Forelimb muscle (tissue), 1 donor: Measurements from ENCODE around the gene HDAC4. TPM values are rescaled to one million over a fixed set of nuclear protein-coding genes. Genes with fewer than 3 reads are reported as not detected.
A peak's percentile ranks its signal among the peaks of the same experiment; 100 is the strongest.

ENCODE experiments used
- DNase-seq: peaks from one replicate; pipeline ENCODE4 v3.0.0-alpha.2; 2013; ENCODE audit warnings: low read depth
- polyA plus RNA-seq: library from polyadenylated mRNA; unstranded; fragments of 120-200 nt; gene quantifications from one replicate; pipeline ENCODE4 v1.2.1, GENCODE V29; 2013; ENCODE audit not compliant: insufficient read length

HDAC4 gene
- polyA plus RNA-seq, 1 donor, result 12.6 TPM

DNA sequence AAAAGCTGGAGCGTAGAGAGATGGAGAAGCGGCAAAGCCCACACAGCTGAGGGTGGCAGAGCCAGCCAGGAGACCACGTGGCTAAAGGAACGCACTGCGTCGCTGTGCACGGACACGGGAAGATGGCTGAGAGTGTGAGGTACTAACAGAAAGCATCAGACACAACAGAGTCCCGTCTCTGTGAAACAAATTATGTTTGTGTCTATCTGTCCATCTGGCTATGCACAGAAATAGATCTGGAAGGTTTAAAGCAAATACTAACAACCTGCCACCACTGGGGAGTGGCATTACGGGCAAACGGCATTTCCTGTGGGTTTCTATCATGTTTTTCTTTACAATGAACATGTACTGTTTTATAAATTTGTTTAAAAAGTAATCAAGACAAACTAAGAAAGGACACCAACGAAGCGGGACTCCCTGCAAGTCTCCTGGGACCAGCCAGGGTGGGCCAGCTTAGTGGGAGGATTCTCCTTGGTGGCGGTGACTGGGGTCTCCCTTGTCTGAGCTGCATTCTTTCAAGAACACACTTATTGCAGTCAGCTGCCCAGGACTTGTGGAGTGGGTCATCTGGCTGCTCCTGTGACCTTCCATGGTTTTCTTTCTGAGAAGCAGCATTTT, 290.8 kb downstream of the HDAC4 start:
- no peak for DNase-seq

DNA sequence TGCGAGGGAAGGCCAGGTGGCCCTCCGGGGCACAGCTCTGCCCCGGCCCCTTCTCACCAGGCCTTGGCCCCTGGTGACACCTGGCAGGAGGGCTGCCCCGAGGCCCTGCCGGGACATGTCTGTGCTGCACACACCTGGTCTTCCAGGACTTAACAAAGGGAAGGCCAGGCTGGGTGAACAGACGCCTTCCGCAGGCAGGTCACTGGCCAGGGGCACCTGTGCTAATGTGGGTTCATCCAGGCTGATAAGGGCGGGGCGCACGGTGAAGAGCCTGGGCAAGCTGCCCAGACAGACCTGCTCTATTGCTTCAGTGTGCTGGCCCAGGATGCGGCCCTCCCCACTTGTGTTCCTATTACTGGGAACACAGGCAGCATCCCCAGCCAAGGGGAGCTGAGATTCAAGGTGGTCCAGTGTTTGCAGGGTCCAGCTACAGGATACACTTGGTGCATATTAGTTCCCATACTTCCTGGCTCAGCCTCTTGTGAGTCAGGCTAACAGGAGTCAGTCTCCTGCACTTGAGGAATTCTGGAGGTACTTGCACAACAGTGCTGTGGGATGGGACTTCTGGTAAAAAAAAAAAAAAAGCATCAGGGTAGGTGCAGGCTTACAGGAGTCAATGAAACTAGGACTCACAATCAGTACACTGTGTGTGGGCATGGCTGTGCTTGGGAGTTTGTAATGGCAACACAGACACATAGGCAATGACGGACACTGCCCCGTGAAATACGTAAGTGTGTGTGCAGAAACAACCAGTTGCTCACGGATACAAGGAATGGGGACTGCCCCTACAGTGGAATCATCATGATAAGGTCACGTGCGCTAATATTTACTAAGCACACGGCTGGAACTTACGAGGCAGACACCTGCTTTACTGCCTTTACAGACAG, 291.5 kb downstream of the HDAC4 start:
- DNase-seq, result no peak

GRCh38 chr2:239108459-239108858, 292.4 kb downstream of the HDAC4 start:
- no peak for DNase-seq

DNA sequence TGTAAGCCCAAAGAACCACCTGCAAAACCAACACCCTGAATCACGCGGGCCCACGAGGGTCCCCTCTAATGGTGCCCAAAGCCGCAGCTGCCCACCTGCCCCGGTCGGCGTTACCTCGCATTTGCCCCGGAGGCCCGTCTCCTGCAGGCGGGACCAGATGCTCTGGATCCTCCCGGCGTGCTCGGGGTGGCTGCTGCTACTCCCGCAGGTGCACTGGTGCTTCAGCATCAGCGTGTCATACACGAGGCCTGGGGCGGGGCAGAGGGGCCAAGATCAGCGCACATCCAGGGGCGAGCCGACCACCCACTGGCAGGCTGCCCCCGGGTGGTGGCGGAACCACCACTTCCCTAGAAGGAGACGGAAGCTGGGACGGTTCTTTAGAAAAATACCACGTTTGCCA, 292.9 kb downstream of the HDAC4 start:
- no peak for DNase-seq

DNA sequence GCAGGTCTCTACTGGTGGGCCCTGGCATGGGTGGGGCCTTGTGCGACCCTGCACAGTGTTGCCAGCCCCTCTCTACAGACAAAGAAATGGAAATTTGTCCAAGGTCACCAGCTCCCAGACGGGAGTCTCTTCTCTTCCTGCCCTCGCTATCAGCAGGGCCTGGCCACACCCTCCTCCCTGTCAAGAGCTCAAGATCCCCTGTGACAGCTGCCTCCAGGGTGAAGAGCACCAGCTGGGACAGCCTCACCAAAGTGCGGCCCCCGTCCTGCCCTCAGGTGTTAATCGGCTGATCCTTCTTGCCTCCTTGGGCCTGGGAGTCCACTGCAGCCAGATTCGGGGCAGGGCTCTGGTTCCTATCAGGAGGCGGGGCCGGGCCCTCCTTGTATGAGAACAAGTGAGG, 293.9 kb downstream of the HDAC4 start:
- DNase-seq, result no peak

GRCh38 chr2:239106314-239106908, 294.4 kb downstream of the HDAC4 start:
- DNase-seq, result peak; percentile 16

DNA sequence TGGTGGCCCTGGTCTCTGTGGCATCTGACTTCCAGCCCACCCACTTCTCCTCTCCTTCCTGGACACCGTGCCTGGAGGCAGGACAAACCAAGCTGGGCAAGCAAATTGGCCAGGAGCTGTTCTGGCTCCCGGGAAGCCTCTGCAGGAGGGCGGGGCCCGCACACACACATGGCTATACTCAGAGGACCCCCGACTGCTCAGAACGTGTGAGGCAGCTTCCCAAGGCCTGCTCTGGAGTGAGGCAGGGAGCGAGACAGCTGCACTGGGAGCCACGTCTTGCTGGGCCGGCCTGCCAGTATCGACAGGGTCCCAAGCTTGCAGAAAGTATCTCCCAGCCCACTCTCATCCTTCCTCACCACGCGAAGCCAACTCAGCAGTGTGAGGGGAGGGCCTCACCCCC, 295.6 kb downstream of the HDAC4 start:
- DNase-seq, result no peak

DNA sequence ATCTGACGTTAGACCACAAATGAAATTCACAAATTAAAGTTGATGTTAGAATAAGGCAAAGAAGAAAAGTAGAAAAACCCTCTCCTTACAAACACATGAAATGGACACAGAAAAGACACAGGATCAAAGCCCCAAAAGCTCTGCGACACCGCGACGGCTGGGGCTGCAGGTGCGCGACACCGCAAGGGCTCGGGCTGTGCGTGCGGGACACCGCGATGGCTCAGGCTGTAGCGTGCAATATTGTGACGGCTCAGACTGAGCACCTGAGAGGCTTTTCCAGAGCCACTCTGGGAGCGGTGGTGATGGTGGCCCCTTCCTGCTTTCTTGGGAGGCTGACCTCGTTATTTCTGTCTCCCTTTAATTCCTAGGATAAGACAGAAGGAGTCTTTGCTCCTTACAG, 296.0 kb downstream of the HDAC4 start:
- no peak for DNase-seq

DNA sequence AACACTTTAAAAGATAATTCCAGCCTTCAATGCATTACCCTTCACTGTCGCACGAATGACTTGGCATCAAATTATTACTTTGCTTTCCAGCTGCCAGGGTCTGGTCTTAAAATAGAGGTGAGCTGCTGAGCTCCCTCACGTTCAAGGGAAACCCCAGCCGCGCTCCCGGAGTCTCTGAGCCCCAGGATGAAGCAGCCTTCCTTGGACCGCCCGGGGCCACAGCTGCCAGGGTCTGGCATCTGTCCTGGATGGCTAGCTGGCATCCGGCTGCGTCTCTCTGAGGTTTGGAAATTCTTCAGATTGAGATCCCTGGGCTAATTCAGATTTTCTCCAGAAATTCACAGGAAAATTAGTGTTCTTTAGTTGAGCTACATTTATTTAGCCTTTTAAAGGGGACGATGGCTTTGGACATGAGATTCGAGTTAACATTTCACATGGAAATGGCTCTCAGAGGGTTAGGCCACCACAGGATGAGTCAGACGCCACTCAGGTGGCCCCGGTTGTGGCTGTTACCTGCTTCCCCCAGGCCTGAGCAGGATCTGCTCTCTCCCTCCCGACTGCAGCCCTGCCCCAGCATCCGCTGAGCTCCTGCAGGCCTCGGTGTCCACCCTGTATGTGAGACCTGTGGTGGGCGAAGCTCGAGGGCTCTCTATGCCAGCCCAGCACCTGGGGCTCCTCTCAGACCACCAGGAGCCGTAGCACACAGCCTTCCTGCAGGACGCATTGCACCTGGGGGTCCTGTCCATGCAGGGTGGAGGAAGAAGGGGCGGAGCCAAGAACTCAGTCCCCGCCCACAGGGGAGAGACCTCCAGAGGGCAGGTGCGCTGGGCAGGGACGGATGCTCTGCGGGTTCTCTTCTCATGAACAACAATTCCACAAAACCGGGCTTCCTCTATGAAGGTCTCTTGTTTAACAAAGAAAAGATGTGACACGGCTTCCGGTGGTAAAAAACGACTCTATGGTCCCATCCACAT, 297.4 kb downstream of the HDAC4 start:
- DNase-seq, result no peak

DNA sequence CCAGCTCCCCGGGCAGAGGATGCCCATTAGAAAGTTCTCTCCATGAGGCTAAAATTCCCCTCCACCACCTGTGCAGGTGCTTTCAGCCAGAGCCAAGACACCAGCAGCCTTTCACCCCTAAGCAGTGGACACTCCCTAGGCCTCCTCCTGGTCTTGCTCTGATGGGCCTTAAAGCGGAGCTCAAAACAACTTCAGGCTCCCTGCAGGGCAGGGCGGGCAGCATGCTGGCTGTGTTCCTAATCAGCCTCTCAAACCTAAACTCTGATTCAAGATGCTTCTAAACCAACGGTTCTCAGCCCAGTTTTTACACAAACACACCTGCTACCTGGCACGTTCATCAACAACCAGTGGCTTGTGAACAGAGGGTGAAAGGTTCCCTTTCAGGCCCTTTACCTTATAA, 298.6 kb downstream of the HDAC4 start:
- DNase-seq, result no peak

DNA sequence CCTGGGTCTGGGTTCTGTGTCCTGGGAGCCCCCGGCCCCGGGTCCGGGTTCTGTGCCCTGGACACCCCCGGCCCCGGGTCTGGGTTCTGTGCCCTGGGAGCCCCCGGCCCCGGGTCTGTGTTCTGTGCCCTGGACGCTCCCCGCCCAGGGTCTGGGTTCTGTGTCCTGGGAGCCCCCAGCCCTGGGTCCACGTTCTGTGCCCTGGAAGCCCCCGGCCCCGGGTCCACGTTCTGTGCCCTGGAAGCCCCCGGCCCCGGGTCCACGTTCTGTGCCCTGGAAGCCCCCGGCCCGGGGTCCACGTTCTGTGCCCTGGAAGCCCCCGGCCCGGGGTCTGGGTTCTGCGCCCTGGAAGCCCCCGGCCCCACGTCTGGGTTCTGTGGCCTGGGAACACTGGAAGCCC, 299.0 kb downstream of the HDAC4 start:
- no peak for DNase-seq

DNA sequence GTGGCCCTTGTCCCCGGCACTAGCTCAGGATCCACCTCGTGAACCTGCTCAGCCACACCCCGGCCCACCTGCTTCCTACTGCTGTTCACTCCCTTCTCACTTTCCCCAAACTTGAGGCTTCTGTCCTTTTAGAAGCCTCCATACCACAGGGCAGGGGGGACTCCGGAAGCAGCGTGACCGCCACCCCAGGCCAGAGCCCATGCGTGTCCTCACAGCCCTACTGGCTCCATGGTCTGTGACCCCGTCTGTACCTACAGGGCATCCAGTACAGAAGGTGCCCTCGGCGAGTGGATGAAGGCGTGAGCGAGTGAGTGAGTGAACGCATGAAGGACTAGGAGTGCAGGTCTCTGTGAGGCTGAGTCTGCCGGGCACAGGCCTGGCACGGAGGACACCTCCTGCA, 299.7 kb downstream of the HDAC4 start:
- no peak for DNase-seq

- DNase-seq, result no peak
Observed at GRCh38 chr2:239099474-239099873, 301.3 kb downstream of the HDAC4 start.

DNA sequence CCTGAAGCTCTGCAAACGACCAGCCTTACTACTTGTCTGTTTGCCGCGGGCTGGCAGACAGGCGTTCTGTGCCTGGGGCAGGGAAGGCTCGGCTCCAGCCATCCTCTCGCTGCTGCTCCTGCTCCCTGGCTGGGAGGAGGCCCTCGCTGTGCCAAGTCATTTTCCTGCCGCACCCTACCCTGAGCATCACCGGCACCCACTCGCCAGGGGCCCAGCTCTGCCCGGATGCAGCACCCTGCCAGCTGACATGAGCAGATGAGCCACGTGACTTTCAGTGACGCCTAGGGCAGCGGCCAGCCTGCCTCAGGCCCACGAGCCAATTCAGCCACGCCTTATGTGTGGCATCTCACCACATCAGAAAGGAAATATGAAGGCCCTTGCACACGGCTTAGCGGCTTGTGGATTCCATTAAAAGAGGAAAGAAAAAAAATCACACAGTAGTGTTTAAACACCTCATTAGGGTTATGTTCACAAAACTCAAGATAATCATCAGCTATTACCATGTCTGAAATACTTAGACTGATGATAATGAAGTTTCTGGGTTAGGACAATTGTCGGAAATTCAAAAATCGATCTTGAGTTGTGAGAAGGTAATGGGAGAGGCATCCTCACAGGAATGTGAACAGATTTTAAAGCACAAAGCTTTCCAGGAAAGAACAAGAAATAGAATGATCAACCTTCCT, 302.4 kb downstream of the HDAC4 start:
- no peak for DNase-seq

DNA sequence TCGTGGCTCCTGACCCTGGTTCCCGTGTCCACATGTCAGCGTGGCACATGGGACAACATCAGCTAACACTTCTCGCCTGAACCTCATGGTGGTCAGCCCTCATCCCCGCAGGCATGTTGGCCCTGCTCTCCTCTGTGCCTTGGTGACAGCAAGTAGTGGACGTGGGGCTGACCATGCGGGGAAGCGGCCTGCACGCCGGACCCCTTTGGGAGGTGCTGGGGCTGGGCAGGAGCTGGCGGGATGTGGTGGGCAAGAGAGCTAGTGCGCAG, 303.5 kb downstream of the HDAC4 start:
- no peak for DNase-seq

DNA sequence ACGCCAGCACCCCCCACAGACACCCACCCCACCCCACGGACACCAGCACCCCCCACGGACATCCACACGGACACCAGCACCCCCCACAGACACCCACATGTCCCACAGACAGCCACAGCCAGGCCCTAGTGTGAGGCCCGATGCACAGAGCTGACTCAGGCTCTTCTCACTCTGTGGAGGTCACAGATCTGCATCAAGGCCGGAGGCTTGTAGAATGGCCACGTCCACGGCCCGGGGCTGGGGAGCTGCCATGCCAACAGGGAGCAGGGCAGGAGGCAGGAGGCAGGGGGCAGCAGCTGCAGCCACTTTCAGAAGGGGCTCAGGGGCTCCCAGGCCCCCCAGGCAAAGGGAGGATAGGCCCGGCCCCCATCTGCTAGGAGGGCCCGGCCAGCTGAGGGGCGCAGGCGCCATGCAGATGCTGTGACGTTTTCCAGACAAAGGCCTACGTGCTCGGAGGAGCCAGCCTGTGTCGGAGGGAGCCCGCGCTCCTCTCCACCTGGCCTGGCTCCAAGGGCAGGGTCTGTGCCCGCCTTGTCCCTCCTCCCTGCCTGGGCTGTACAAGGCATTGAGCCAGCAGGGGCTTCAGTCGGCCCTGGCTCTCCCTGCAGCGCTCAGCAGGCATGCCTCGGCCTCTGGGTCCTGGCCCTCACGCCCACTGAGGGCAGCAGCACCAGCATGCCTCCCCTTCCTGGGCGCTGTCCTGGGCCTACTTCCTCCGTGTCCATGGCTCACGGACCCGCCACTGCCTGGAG, 304.0 kb downstream of the HDAC4 start:
- no peak for DNase-seq

- no peak for DNase-seq
Observed at GRCh38 chr2:239095460-239096081, 305.2 kb downstream of the HDAC4 start.

- DNase-seq, result no peak
Observed at GRCh38 chr2:239094867-239095266, 306.0 kb downstream of the HDAC4 start.

GRCh38 chr2:239093952-239094351, 306.9 kb downstream of the HDAC4 start:
- DNase-seq, result no peak

DNA sequence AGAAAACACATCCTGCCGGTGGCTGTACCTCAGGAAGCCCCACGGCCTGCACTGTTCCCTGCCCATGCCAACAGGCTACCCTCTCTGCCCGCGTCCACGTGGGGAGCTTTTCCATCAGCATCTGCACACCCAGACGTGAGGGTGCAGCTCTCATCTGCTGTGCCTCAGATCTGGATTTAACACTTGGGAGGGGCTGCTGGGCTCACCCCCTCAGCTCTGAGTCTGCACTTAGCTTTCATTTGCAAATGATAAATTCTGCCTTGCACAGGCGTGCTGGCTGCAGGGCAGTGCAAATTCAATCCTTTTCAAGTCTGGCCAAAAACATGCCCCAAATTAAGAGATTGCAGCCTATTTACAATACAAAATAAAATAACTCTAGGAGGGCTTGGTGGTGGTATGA, 307.3 kb downstream of the HDAC4 start:
- no peak for DNase-seq
